Coronary artery (tissue), 2 donors: ENCODE data around the gene PLRG1.

Experiments
- DNase-seq: peaks from one replicate; pipeline ENCODE4 v3.0.0-alpha.2; 2017; ENCODE audit warnings: low spot score
- H3K27ac ChIP-seq, 2 donors: fragments of 200-600 bp; sonication (generic); one replicate each; pipeline ENCODE4 v1.5.1; 2016 to 2019
- H3K4me3 ChIP-seq: fragments of 200-600 bp; sonication (generic); 2 replicates; pipeline ENCODE4 v1.5.1; 2016; ENCODE audit warnings: mild to moderate bottlenecking, moderate library complexity
- TF ChIP-seq, protein P1 (sequence below): fragments of 200-600 bp; sonication (generic); IDR thresholded peaks from one replicate; pipeline ENCODE4 v1.5.1; 2019; ENCODE audit warnings: antibody characterized with exemption

PLRG1 gene

DNA sequence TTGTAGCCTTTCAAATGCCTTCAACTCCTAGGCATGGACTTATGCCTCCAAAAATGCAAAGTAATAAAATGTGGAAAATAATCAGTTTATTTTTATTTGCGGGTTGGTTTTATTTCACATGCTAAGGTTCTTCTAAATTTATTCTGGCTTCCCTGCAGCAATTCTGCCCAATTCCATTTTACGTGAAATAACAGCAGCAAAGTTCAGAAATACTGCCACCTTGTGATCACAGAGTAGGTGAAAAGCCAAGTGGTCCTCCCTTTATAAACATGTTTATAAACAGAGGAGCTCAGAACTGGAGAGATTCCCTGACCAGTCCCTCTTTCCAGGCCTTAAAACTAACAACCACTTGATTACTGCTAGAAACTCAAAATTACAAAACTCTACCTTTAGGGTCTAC is 43.9 kb downstream of the PLRG1 start:
- no peak for DNase-seq
- H3K27ac ChIP-seq, result no peak overlapping the region
- TF ChIP-seq, protein P1, sequence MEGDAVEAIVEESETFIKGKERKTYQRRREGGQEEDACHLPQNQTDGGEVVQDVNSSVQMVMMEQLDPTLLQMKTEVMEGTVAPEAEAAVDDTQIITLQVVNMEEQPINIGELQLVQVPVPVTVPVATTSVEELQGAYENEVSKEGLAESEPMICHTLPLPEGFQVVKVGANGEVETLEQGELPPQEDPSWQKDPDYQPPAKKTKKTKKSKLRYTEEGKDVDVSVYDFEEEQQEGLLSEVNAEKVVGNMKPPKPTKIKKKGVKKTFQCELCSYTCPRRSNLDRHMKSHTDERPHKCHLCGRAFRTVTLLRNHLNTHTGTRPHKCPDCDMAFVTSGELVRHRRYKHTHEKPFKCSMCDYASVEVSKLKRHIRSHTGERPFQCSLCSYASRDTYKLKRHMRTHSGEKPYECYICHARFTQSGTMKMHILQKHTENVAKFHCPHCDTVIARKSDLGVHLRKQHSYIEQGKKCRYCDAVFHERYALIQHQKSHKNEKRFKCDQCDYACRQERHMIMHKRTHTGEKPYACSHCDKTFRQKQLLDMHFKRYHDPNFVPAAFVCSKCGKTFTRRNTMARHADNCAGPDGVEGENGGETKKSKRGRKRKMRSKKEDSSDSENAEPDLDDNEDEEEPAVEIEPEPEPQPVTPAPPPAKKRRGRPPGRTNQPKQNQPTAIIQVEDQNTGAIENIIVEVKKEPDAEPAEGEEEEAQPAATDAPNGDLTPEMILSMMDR, result no peak
- no peak overlapping the region for H3K4me3 ChIP-seq

DNA sequence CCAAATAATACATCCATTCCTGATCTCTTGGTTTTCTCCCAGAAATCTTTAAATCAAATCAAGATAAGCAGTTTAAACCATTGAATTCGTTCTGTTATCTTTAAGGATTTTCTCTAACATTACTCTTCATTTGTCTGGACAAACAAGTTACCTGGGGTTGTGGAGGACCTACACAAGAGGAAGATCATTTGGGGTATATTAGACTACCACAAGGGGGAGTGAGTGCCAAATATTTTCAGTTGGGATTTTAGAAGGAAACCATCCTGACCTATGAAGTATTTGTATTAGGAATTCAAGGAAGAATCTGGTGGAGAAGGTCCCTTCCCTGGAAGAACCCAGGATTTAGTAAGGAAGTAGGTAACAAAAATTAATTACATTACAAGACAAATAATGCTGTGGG is 46.6 kb downstream of the PLRG1 start:
- H3K4me3 ChIP-seq, result no peak overlapping the region
- no peak for DNase-seq
- TF ChIP-seq, protein P1, result no peak
- no peak overlapping the region for H3K27ac ChIP-seq

DNA sequence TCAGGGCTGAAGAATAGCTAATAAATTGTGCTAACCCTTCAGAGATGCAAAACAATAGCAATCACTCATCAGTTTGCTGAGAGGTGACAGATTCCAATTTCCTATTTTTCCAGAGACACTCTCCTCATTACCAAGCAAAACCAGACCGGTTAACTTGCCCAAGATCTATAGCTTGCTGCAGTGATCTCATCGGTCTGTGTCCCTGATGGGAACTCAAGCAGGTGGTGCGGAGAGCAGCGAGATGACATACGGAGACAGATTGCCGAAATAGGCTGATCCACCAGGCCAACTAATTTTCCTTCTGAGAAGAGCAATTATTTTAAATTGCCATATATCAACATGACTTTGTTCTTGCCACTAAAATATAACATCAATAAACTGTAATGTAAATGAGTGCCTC is 48.1 kb downstream of the PLRG1 start:
- Histone ChIP-seq H3K4me3 (no peak overlapping the region), H3K27ac (no peak overlapping the region)
- TF ChIP-seq, protein P1, result no peak
- DNase-seq, result no peak

DNA sequence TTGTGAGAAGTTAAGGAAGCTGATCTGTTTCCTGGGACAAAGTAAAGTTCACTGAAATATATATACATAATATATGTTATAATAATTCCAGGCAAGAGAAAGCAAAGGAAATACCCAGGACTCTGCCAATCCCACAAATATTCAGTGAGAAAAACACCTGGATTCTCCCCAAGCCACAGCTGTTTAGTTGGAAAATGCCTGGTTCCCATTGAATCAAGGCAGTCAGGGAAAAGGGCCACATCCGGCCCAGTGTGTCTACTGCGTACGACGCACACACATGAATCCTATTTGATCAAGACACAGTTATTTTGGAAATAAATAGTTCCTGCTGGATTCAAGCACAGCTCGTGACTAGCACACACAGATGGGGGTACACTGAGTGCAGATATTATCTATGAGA is 52.3 kb downstream of the PLRG1 start:
- TF ChIP-seq, protein P1, result no peak
- DNase-seq, result no peak
- H3K4me3 ChIP-seq, result no peak overlapping the region
- H3K27ac ChIP-seq, result no peak overlapping the region

DNA sequence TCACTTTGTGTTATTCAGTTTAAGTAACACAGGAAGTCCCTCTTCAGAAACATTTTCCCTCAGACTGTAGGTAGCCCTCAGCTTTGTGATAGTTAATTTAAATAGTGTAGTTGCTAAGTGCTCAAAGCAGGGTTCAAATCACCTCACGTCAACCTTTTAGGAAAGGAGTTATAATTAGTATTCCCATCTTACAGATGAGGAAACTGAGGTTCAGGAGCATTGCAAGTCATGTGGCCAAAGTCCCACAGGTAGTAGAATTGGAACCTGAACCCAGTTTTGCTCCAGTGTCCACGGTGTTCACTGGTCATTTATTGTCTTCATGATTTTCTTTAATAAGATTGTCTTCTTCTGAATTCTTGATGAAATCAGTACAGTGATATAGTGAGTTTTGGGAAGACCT is 54.3 kb downstream of the PLRG1 start:
- H3K4me3 ChIP-seq, result no peak overlapping the region
- TF ChIP-seq, protein P1, result no peak
- no peak overlapping the region for H3K27ac ChIP-seq
- no peak for DNase-seq

DNA sequence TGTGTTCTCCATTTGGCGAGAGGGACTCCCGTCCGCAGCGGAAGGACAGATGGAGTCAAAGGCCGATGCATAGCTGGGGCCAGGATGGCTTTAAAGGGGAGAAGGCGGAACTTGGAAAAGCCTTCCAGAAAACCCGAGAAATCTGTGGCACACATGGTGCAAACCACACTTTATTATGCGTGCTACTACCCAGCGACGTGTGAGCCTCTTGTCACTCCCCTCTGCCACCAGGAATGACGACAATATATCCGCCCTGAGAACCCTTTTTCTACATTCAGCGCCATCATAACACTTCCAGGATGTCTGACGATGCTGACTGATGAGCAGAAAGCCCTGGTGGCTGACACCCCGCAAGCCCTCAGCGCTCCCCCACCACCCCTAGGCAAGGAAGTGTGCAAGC is 57.9 kb downstream of the PLRG1 start:
- TF ChIP-seq, protein P1, result no peak
- Histone ChIP-seq H3K27ac (no peak overlapping the region), H3K4me3 (peak overlapping the region; percentile 69)
- DNase-seq, result no peak

DNA sequence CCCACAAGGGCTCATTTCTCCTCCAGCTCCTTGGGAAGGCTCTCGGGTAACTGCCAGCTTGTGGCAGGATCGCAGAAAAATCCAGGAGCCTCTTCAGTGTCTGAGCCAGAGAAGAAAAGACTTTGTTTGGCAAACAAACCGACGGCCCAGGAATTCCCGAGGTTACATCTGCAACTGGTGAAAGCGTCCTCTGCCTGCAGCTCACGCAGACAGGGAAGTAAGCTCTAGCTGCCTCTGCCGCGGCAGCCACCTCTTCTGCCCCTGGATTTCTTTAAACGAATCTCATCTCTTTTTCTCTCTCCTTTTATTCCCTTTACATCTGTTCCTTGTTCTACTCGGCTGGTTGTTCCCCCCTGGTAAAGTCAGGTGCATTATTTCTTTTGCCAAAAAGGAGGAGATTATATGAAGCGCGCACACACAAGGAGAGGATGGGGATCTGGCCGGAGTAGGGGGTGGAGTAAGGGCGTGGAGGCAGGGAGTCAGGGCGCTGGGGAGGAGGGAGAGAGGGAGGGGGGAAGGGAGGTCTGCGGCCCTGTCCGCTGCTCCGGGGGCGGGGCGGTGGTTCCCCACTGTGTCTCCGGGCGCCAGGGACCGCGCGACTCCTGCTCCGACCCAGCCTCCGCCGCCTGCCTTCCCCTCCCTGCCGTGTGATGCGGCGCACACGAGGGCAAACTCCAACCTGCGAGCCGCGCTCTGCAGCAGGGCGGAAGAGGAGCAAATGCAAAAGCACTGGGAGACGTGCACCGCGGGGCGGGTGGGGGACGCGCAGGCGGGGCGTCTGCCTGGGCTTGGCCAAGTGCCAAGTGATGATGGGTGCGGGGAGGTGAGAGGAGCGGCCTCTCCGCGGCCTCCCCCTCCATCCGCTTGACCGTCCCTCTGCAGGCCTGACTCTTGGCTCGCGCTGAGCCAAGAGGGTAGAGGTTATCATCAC is 58.6 kb downstream of the PLRG1 start, which contains the start of gene DCHS2:
TSS of gene DCHS2 (minus strand) at position 459 of the 931 bp plus-strand sequence. CDS start at position 15, 444 bp downstream.
- TF ChIP-seq, protein P1, result no peak
- peak within 1 kb of the TSS; percentile 69 for H3K4me3 ChIP-seq
- H3K27ac ChIP-seq, result no peak within 1 kb of the TSS
- no peak for DNase-seq
